Hindlimb muscle (tissue), 1 donor: ENCODE measurements around the gene SOBP. TPM values are rescaled to one million over a fixed set of nuclear protein-coding genes. Genes with fewer than 3 reads are reported as not detected.

Experiments used
- DNase-seq: peaks from one replicate; pipeline ENCODE4 v3.0.0-alpha.2; 2013
- polyA plus RNA-seq: library from polyadenylated mRNA; unstranded; fragments of 120-200 nt; gene quantifications from one replicate; pipeline ENCODE4 v1.2.1, GENCODE V29; 2013; ENCODE audit not compliant: insufficient read length

SOBP gene
- polyA plus RNA-seq, 1 donor: 16.1 TPM

DNA sequence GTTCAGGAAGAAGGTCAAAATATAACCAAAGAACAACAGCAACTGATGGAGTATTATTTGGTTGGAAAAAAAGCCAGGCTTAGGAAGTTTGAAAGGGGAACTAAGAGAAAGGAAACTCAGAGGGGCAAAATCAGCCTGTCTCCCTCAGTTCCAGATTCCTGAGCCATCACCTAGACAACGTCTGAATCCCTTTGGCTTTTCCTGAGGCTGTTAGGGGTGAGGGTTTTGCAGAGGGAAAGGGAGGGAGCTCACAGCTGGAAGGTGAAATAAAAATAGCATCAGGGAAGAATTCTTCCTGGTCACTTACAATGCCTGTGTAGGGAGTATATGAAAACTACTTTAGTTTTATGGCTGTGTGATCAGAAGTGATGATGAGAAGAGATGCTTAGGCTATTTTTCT is 100.5 kb downstream of the SOBP start:
- DNase-seq: no peak

DNA sequence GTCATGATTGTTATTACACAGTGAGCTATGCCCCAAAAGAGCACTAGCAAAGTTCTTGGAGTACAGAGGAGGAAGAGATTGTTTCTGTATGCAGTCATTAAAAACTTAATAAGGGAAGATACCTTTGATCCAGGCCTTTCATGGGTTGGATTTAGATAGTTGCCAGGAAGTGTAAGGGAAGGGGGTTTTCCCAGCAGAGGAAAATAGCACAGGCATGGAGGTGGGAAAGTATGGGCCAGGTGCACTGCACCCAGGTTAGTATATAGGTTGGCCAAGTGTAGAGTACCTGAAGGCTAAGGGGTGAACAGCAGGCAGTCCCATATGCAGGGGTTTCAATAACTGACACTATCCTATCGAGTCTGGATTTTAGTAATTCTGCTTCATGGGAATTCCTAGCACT is 101.4 kb downstream of the SOBP start:
- no peak for DNase-seq

DNA sequence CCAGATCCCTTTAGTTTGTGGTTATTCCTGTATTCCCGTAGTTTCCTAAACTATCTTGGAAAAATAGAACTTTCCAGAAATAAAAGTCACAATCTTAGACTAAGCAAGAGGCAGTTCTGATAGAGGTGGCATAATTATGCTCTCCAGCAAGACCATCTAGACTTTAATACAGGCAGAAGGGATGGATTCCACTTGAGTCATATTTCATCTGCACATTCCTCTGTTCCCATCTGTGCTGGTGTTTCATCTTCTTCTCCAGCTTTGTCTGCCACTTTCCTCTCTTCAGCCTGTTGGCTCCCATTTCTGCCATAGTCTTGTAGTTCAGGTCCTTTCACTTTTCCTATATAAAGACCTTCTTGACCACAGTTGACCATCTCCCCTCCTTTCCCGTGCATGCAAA is 102.9 kb downstream of the SOBP start:
- DNase-seq: no peak

DNA sequence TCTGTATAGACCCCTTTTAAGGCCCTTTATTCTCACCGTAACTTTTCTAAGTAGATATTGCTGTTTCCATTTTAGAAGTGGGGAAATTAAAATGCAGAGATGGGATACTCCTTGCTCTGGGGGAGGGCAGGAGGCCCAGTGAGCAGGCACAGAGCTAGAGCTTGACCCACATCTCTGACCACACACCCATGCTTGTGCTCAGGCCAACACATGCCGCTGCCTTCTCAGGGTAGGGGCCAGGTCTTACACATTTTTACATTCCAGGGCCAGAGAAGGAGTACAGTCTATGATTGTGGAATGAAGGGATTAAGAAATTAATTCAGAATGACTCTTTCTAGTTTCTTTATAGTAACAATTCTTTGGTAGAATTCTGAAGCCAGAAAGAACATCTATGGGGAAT is 104.8 kb downstream of the SOBP start:
- no peak for DNase-seq

GRCh38 chr6:107598091-107598490 is 108.2 kb downstream of the SOBP start:
- DNase-seq: no peak

- DNase-seq: no peak
Measured at GRCh38 chr6:107599043-107599442, 109.1 kb downstream of the SOBP start.

DNA sequence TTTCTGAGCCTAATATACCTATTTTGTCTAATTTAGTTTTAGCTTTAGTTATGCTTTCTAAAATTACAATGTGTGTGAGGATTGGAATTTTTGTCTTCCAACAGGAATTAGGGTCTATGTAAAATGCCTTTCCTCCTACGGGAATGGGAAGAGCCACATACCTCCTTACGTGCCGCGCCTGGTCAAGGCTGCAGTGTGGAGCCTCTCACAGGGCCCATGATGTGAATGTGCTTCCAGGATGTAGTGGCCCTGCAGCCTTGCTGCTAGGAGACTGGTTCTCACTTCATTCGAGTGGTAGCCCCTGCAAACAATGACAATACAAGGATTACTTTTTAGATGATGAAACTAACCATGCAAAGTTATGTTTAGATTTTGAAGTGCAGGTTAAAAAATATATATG is 110.2 kb downstream of the SOBP start:
- DNase-seq: no peak

- peak; percentile 46 for DNase-seq
Measured at GRCh38 chr6:107600936-107601335, 111.0 kb downstream of the SOBP start.

- no peak for DNase-seq
Measured at GRCh38 chr6:107601406-107601805, 111.5 kb downstream of the SOBP start.

DNA sequence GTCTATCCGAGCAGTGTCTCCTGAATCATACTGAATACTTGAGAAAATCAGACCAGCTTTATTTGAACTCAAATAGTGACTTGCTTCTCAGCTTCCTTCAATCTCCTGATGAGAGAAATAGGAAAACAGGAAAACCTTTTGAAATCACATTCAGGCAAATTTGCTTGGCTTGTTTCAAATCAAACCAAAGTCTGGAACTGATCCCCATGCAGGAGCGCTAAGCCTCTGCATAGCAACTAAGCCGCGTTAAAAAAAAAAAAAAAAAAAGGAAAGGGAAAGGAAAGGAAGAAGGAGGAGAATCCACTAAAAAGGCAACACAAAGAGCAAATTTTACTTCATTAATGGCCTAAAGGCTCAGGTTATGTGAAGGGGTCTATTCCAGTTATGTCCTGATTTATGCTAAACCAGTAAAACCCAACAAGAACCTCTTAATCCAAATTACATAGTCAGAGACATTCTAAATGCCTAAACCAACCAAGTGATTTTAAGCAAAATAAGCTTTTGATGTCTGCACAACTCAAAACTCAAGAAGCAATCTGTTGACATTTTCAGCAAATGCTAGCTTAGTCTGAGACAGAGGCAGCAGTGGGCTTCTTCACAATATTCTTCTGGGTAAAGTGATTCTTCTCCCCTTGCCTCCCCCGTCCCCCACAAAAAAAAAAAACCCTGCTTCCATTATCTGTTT is 112.5 kb downstream of the SOBP start:
- DNase-seq: no peak

DNA sequence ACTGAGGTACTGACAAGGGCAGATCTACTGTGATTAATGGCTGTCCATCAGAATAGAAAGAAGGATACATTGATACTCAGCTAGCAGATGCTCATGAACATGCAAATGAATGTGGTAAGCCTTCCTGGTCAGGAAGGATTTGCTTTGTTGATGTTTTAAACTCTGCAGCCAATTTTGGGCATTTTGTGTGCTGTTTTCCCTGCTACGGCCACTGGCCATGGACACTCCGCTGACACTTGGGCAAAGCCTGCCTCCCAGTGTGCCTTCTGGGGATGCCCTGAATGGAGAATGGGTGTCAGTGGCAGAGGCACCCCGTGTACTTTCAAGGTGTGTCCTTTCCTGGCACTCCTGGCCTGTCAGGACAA is 113.1 kb downstream of the SOBP start:
- DNase-seq: no peak

DNA sequence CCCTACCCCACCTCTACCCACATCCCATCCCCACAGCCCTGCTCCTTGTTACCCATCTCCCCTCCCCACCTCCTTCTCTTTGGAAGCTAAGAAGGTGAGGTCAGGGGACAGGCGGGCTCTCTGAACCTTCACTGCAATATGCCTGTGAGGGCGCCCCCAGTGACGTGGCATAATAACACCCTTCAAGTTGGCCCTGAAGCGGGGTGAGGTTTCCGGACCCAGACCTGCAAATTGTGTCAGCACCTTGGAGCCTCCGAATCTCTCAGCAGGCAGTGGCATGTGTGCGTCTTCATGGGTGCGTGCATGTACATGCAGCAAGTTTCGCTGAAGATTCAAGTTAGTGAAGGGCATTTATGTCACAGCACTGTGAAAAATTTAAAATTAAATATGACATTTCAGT is 114.6 kb downstream of the SOBP start:
- no peak for DNase-seq

DNA sequence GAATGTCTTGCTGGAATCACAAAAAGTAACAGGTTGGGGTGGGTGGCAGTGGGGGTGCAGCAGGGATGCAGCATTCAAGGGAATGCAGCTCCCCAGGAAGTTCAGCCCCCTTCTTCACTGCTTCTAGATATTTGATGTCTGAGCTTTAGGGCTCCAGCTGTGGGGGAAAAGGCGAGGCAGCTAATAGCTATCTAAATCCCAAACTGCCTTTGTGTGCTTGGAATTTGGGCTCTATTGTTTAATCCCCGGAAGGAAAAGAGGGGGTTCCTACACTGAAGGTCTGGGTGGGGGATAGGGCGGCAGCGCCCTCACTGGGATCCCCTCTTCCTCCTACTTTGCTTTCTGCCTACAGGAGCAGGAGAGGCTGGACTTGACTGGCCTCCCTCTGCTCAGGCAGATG is 116.5 kb downstream of the SOBP start:
- DNase-seq: no peak

DNA sequence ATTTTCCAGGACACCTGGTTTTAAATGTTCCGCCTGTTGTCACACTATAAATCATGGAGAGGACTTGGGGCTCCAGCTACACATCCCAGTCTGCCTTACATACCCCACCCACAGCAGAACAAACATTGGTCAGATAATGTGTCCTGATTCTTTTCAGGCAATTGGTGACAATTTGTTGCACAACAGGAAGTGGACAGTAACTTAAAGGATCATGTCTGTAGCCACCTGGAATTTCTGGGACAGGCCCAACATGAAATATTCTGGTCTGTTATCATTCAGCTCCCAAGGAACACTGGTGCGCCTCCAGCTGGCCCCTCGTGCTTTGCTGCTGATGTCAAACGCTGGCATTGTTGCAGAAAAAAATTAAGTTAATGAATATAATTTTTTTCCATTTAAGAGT is 117.2 kb downstream of the SOBP start:
- DNase-seq: peak; percentile 85

- DNase-seq: no peak
Measured at GRCh38 chr6:107611094-107611810, 121.3 kb downstream of the SOBP start.

GRCh38 chr6:107612762-107613415 is 123.0 kb downstream of the SOBP start:
- DNase-seq: no peak

DNA sequence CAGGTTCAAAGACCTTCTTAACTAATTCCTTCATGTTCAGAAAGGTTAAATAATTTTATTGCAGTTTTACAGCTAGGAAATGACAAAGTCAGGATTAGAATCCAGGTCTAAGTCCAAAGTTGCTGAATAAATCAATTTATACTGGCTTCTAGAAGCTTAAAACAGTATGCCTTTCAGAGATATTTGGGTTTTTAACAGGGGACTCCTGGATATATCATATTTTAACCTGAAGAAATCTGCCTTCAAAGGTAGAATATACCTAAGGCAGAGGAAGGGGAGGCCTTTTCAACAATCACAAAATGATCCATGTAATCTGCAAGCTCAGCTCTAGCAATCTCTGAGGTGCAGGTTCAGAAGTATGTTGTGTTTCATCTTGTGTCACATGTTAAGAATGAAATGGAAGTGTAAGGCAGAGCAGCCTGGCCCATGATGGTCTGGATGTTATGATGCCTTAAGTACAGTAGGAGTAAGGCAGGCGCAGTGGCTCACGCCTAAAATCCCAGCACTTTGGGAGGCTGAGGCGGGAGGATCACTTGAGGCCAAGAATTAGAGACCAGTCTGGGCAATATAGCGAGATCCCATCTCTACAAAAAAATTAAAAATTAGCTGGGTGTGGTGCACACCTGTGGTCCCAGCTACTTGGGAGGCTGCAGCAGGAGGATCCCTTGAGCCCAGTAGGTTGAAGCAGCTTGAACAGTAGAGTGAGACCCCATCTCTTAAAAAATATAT is 123.9 kb downstream of the SOBP start:
- DNase-seq: no peak

DNA sequence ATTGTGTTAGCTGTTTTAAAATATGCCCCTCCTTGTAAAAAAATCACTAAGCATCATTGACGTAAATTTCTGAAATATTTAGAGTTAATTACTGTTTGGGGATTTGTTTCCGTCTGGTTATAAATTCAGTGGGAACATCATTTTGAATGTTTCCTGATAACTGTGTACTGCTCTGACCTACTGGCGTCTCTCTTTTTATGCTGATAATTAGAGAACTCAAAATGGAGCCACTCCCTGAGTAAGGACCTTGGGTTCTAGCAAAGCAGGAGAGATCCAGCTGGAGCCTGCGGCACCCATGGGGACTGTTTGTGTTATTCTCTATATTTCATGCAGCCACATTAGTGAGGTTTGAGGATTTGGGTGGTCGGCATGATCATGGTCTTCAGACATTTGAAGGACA is 124.9 kb downstream of the SOBP start:
- no peak for DNase-seq

- no peak for DNase-seq
Measured at GRCh38 chr6:107616775-107617174, 126.9 kb downstream of the SOBP start.

- DNase-seq: no peak
Measured at GRCh38 chr6:107617341-107617932, 127.5 kb downstream of the SOBP start.

GRCh38 chr6:107618672-107619071 is 128.8 kb downstream of the SOBP start:
- DNase-seq: no peak

DNA sequence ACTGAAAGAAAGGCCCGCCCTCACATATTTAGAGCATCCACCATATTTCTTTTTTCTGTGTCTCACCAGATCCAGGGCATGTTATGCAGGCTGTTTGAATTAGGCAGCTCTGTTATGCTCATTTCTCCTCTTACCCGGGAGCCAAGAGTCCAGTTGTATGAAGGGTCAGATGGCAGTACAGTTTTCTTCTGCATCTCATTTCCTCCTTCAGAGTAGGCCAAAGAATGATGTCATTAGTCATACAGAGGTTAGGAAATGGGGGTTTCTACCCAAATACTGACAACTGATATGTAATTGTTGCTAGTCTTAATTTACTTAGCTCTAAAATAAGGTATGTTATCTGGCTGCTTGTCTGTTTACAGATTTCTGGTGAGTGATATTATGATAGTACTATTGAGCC is 130.8 kb downstream of the SOBP start:
- DNase-seq: no peak
